ENCODE data around the gene GRK6.

GRCh38 chr5:177453852-177454396, 27.4 kb downstream of the GRK6 start:
- TF ChIP-seq CTCF (IDR thresholded peaks at IDR 0.05) = peak in 1 of 3 experiments; percentile 7
- TF ChIP-seq POLR2A (IDR thresholded peaks at IDR 0.05) = no peak
